Raji (cell line): ENCODE results near the gene TBC1D5.

Source experiments
- POLR2A ChIP-seq: IDR thresholded peaks from 2 replicates; pipeline ENCODE4 v1.6.1; 2011; ENCODE audit warnings: low read depth, low read length, control low read depth; ENCODE audit not compliant: insufficient read depth

TBC1D5 gene

DNA sequence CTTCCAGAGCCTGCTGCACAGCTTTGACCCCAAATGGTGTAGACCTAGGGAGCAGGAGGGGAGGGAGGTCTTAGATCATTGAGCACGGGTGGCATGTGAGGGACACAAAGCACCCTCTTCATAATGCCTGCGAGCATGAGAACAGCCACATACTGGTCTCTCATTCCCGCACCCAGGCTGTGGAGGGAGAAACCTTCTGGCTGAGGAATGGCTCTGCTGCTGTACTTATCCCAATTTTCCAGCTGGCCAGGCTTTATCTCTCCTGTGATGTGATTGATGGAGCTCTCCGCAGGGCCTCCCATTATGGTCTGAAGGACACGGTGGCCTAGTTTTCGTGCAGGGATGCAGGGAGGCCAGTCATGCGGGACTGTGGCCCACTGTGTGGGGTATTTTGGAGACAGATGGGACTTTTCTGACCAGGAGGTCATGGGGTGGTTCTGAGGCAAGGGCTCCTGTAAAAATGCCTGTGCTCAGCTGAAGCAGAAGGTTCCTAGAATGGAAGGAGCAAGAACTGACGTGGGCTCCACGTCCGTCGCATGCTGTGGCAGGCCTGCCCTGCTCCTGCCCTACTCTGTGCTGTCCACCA, 606.2 kb downstream of the TBC1D5 start:
- no peak for TF ChIP-seq POLR2A

DNA sequence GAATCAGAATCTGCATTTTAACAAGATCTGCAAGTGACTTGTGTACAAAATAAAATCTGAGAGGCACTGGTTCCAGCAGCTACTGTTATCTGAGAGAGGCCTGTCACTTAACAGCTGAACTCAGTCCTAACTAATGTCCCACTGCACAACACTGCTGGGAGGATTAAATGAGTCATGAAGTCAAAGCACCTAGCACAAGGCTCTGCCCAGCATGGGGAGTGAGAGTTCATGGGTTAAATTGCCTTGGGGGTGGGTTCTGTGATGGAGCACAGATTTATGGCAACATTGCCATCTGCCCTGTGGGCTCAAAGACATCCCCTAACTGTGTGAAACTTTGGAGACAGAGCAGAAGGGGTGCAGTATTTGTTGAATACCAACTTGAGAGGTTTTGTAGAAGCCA, 606.7 kb downstream of the TBC1D5 start:
- TF ChIP-seq POLR2A, result no peak

DNA sequence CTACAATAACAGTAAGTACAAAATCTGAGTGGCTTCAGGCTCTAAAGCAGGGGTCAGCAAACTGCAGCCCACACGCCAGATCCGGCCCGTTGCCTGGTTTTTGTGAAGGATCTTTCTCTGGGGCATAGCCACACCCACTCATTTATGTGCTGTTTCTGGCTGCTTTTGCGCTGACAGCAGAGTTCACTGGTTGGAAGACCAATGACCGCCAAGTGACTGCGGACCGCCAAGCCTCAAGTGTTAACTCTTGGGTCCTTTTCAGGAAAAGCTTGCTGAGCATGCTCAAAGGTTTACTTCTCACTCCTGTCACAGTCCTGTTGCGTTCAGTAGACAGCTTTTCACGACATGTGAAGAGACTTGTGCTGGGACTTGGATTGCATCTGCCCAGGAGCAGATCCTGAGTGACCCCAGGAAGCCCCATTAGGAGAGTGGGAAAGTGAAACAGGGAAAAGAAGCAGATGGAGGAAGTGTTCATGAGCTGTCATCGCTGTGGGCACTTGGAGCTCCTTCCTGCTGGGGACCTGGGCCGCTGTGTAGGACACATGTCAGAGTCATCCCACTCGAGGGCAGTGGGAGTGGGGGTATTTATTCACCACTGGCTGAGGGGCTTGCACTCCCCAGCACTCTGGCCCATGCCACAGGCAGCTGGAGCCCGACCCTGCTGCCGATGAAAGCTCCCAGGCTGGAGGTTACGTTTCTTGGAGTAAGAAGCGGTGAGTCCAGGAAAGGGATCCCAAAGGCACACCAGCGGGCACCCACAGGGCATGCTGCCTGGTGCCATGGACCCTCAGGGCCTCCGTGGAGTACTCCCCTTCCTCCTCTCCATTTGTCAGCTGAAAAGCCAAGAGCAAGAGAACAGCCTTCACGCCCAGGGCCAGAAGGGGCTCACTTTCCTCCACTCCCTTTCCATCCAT, 608.5 kb downstream of the TBC1D5 start:
- TF ChIP-seq POLR2A, result no peak

DNA sequence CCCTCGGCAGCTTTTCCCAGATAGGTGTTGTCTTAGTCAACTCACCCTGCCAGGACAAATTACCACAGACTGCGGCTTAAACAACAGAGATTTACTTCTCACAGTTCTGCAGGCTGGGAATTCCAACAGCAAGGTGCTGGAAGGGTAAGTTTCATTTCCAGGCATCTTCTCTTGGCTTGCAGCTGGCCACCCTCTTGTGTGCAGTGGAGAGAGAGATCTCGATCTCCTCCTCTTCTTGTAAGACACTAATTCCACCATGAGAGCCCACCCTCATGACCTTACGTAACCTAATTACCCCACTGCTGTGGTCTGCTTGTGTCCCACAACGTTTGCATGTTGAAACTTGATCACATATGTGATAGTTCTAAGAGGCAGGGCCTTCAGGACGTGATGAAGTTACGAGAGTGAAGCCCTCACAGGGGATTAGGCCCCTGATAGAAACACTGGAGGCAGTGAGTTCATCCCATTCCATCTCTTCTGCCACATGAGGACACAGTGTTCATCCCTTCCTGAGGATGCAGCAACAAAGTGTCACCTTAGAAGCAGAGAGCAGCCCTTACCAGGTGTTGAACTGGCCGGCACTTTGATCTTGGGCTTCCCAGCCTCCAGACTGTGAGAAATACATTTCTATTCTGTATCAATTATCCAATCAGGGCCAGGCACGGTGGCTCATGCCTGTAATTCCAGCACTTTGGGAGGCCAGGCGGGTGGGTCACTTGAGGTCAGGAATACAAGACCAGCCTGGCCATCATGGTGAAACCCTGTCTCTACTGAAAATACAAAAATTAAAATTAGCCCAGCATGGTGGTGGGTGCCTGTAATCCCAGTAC, 609.9 kb downstream of the TBC1D5 start:
- TF ChIP-seq POLR2A, result no peak

DNA sequence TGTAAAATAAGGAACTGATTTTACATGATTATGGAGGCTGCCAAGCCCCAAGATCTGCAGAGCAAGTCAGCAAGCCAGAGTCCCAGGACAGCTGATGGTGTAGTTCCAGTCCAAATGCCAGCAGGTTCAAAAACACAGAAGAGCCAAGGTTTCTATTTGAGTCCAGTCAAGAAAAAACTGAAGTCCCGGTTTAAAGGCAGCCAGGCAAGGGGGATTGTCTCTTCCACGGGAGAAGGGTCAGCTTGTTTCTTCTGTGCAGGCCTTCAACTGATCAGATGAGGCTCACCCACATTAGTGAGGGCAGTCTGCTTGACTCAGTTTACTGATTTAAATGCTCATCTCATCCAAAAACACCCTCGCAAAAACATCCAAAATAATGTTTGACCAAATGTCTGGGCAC, 611.5 kb downstream of the TBC1D5 start:
- TF ChIP-seq POLR2A, result no peak

DNA sequence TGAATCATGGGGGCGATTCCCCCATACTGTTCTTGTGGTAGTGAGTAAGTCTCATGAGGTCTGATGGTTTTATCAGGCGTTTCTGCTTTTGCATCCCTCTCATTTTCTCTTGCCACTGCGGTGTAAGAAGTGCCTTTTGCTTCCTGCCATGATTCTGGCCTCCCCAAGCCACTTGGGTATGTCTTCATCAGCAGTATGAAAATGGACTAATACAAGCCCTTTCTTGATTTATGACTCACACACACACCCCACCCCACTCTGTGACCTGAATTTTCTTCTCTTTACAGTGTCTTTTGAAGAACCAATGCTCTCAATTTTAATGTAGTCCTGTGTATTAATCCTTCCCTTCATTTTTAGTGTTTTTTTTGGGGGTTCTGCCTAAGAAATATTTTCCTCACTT, 612.9 kb downstream of the TBC1D5 start:
- no peak for TF ChIP-seq POLR2A

DNA sequence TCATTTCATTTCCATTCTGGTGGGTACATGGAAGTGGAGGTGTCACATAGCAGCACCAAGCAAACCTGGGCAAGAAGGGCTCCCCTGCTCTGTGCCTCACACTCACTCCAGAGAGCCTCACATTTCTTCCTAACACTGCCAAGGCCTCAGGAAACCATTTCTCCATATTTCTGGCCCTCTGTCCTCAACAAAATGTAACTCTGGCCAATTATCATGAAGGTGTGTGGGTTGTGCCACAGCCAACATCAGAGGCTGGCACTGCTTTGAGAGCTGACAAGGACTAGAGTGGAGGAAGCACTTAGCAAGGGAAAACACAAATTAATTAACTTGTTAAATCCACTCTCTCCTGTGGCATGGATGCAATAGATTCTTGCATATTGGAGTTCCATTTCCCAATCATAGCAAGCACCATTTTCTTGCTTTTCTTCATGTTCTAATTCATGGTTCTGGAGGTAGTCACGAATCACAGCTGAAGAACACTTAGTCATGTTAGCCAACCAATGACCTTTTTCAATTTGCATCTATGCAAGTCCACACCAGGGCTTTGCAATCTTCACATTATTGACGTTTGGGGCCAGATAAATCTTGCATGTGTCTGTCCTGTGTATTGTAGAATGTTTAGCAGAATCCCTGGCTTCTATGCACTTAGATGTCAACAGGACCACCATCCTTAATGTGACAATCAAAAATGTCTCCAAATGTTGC, 616.5 kb downstream of the TBC1D5 start:
- TF ChIP-seq POLR2A, result no peak

DNA sequence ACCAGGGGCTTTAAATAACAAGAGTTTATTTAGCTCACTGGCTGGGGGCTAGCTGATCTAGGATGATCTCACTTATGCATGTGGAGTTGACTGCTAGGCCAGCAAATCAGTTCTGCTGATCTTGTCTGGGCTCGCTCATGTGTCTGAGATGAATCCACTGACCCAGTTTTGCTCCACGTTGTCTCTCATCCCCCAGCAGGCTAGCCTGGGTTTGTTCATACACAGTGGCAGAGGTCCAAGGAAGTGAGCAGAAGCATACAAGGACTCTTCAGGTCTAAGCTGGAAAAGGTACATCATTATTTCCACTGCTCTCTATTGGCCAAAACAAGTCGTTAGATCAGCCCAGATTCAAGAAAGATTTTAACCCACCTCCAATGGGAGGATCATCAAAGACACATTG, 619.7 kb downstream of the TBC1D5 start:
- no peak for TF ChIP-seq POLR2A

DNA sequence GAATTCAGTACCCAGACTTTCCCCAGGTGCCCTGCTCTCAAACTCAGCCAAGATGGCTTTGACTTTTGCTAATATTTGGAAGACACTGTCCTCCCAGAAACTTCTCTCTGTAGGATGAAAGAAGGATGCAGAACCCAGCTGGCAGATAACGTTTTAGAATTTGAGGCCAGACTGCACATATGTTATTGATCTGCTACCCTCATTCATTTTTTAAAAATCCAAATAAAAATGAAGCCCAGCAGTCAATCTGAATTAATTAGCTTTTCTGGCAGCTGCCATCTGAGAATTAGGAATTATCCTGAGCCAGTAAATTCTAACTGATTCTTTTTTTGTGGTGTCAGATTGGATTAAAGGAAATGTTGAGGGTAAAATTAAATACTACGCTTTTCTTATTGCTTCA, 621.1 kb downstream of the TBC1D5 start:
- TF ChIP-seq POLR2A, result no peak

DNA sequence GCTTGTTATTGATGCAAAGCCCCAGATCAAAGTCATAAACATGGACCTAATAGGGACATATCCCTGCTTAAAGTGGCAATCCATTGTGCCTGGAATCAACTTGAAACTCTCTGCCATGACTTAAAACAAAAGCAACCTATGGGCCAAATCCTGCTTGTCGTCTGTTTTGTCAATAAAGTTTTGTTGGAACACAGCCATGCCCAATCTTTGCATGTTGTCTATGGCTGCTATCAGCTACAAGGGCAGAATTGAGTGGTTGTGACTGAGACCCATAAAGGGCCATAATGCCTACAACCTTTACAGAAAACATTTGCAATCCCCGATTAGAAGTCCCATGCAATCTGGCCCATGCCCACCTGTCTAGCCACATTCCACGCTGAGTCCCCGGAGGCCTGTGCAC, 622.3 kb downstream of the TBC1D5 start:
- TF ChIP-seq POLR2A, result no peak

DNA sequence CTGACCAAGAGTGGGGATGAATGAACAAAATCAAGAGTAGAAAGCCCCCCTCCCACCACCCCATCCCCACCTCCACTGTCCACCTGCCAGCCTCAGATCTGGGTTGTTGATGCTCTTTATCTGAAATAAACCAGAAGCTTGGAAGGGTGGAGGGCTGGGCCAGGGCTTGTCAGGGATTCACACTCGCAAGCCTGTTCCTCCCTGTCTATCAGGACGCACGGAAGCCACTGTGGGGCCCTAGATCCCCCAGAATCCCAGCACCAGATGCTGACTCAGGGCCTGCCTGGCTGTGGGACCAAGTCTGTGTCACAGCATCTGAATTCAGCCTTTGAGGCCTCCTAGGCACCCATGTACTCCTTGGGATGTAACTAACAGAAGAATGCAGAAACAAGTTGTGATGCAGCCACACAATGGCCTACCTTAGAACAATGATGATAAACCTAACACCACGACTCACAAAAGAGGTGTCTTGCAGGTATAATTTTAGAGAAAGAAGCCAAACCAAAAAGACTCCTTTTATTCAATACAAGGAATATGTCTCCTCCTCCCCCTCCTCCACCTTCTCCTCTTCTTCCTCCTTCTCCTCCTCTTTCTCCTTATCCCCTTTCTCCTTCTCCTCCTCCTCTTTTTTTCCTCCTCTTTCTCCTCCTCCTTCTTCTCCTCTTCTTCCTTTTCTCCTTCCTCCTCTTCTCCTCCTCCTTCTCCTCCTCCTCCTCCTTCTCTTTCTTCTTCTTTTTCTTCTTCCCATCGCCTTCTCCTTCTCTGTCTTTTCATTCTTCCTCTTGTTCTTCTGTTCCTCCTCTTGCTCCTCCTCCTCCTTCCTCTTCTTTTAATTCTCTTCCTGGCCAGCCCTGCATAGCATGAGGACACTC, 623.0 kb downstream of the TBC1D5 start:
- no peak for TF ChIP-seq POLR2A

DNA sequence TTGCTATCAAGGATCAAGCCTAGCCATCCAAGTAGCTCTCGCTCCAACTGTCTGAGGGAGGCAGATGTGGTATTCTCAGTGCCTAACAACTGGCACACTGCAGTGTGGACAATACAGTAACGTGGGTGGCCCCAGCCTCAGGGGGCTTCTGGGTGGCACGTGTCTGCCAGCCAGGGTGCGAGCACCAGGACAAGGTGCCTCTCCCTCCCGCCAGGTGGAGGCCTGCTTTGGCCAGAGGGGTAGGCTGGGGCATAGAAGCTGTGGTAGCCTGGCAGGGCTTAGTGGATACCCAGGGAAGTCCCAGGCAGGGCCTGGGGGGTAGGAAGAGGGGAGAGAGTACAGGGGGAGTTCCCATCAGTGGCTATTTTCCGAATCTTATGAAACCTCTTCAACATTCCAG, 623.7 kb downstream of the TBC1D5 start:
- no peak for TF ChIP-seq POLR2A

DNA sequence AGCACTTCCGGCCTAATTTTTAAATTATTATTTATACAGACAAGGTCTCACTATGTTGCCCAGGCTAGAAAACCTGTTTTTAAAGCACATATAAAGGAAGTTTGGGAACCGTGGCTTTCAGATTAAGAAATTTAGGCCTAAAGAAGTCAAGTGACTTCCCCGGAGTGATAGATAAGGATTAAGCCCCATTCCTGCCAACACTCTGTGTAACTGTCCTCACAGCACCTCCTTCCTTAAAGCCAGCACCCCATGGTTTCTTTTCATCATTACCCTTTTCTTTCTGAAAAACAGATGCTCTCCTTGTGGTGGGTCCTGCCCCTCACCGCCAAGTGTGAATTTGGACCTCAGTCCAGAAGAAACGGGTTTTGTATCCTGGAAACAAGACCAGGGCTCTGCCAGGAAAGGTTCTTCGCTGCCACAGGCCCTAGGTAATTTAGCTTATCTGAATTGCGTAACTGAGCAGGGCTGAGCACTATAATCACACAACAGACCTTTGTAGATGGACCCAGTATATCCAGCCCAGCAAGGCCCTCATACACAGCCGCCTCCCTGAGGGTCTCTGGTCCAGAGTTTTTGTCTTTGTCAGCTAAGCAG, 626.3 kb downstream of the TBC1D5 start:
- no peak for TF ChIP-seq POLR2A

DNA sequence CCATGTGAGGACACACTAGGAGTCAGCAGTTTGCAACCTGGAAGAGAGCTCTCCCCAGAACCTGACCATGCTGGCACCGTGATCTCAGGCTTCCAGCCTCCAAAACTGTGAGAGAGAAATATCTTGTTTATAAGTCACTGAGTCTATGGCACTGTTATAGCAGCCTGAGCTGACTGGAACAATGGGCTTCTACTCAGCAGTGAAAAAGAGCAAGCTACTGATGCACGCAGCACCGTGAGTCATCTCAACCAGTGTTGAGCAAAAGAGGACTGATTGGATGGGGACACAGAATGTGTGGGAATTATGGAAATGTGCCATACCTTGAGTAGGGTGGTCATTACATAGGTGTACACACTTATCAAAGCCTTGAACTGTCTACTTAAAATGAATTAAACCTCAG, 627.2 kb downstream of the TBC1D5 start:
- no peak for TF ChIP-seq POLR2A
